ENCODE data around the gene WNT7A.

The WNT7A gene

DNA sequence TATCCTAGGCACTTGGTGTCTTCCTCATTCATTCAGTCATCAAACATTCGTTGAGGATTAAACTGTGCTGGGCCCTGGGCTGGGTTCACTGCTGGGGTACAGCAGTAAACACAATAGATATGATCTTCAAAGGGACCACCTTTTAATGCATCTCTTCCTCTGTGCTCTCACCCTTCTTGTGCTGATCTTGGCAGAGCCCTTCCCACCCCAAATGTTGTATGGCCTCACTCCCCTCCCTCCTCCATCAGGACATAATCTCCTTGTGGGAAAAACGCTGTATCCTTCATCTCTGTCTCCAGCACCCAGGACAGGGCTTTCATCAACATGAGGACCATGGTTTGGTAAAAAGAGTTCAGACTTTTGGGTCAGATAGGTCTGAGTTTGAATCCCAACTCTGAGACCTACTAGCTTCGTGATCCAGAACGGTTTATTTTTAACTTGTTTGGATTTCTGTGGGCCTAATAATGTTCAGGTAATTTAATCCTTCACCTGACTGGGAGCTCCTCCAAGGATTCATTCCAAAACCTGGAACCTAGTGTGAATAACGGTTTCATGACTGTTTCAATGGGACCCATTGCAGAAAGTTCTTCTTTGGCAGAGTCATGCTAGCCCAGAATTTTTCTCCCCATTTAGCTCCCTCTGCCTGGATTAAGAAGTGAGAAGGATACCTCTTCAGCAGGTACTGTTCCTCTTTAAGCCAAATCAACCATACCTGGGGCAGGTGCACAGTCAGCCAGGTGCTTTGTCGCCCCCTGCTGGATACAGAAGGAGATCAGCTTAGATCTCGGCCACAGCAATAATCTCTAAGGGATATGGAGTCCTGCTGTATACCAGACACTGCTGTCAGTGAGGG is 5.2 kb upstream of the WNT7A start:
- no peak for DNase-seq (ENCODE audit: low spot score)

DNA sequence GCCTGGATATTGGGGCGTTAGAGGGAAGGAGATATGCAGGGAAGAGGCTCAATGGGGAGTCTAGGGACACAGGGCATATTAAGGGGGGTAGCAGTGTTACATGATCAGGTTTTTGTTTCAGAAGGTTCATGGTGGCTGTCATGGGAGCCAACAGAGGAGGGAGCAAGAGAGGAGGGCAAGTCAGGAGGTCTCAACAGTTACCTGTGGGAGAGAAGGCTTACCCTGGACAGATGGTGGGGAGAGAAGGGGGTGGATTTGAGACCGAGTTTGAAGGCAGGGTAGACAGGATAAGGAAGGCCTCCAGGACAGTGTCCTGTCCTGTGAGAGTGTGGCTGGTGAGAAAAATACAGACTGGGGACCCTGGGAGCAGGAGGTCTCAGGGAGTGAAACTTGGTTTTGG is 3.8 kb upstream of the WNT7A start:
- no peak for DNase-seq (ENCODE audit: low spot score)

DNA sequence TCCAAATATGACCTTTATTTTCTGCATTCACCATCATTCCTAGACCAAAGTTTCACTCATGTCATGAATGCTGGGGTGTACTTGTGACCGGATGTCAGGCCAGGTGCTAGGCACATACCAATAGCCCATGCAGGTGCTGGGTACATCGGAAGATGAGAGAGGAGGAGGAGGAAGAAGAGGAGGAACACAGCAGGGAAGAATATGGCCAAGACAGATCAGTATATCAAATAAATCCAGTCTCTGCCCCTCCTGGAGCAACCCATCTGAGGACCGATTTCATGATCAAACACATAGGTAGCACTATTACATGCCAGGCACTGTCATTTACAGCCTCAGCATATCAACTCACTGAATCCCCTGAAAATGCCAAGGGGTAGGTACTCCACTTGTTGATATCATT is 3.0 kb upstream of the WNT7A start:
- DNase-seq (ENCODE audit: low spot score) = no peak

DNA sequence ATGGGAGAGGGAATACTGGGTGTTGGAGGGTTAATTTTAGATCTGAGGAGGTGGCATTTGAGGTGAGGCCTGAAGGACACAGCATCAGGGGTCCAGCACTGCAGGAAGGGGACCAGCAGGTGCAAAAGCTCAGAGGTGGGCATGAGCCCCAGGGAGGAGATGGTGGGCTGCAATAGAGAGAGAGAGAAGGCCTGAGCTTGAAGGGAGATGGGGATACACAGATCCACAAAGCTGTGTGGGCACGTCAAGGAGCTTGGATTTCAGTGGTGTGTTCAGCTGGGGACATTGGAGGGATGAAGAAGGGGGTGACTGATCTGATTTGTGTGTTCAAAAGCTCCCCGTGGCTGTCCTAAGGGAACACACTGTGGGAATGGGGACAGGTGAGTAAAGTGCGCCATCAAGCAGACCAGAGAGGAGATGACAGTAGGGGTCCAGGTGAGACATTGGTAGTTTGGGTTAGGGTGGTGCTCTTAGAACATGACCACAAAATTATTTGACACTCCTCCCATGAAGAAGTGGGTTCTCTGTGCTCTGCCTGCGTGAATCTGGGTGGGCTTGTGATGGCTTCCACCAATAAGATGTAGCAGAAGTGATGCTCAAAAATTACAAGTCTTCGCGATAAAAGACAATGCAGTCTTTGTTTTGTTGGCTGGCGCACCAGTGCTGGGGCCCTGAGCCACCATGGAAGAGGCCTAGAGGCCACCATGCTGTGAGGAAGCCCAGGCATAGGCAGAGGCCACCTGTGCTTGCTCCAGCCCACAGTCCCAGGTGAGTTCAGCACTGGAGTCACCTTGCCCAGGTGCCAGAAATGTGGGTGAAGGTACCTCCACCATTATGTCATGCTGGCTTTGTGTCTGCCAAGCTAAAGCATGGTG is 1.9 kb upstream of the WNT7A start:
- no peak for DNase-seq (ENCODE audit: low spot score)

DNA sequence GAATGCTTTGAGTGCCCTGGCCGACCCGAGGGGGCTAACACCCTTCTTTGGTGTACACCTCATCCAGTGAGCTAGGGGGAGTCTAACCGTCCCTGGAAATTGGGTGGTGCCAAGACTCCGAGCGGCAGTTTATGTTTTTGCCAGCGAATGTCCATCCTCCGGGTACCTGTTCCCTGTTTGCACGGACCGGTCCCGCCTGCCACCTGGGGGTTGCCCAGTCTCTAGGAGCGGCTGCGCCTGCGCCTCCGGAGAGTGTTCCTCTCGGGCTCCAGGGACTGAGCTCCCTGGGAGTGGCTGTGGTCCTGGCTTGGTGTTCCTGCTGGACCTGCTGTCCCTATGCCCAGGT is 913 bp upstream of the WNT7A start:
- no peak for DNase-seq (ENCODE audit: low spot score)

DNA sequence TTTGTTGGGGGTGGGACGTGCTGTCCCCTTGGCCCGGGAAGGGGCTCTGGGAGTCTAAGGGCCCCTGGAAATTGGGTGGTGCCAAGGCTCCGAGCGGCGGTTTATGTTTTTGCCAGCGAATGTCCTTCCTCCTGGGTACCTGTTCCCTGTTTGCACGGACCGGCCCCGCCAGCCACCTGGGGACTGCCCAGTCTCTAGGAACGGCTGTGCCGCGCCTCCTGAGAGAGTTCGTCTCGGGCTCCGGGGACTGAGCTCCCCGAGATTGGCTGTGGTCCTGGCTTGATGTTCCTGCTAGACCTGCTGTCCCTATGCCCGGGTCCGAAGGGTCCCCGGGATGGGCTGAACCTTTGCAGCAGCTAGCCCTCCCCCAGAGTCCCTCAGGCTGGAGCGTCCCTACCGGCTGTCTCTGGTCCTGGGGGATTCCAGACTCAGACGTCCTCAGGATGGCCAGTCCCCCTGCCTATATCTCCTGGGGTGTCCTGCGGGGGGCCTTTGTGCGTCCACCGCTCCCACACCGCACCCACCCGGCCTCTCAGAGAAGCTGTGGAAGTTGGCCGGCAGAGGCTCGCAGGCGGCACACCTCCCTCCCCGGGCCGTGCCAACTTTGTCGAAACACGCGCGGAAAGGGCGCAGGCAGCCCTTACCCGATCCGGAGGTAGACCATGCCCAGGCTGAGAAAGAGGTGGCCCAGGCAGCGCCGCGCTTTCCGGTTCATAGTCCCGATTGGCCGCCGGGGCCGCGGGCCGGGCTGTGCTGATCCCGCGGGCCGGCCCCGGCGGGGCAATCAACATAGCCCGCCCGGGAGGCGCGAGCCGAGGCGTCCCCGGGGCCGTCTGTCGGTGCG is 547 bp downstream of the WNT7A start:
- DNase-seq (ENCODE audit: low spot score) = no peak

DNA sequence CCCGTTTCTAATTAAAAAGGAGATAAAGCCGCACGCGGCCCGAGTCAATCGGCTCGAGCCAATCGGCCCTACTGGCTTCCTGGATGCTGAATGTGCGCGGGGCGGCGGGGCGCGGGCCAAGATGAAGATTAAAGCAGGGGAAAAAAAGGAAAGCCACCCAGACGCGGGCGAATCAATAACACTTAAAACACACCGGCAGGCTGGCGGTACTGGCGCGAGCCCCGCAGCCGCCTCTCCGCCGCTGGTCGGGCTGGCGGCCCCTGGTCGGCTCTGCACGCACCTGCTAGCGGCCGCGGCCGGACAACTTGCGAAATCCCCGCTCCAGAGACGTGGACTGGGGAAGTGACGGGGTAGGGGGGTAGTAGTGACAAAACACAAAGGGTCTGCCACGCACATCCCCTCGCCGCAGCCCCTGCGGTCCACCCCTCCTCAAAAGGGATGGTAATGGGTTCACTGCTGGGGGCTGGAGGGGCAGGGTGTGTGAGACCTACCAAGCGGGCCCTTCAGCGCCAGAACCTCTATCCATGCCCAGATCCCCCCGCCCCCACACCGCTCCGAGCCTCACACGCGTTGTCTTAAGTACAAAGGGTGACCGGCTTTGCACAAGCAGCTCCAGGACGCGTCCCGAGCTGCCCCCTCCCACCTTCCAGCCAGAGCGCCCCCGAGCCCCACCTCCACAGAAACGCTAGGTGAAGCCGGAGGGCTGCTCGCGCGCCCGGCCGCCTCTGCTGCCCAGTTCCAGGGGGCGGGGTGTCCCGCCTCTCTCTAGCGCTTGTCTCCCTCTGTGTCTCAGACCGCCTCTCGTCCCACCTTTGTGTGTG is 1.4 kb downstream of the WNT7A start:
- no peak for DNase-seq (ENCODE audit: low spot score)

DNA sequence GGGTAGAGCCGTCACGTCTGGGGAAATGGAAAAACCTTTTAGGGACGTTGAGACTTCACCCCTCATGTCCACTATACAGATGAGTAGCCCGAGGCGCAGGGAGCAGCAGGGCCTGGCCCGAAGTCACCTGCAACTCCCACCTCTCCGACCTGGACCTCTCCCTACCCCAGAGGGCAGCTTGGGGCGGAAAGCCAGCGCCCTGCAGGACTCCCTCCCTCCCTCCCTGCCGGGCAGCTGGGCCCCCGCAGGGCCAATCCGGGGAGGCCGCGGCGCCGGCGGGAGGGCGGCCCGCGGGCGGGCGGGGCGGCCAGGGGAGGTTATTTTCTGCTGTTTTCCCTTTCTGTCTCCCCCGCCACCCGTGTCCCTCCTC is 2.0 kb downstream of the WNT7A start:
- DNase-seq (ENCODE audit: low spot score) = no peak

DNA sequence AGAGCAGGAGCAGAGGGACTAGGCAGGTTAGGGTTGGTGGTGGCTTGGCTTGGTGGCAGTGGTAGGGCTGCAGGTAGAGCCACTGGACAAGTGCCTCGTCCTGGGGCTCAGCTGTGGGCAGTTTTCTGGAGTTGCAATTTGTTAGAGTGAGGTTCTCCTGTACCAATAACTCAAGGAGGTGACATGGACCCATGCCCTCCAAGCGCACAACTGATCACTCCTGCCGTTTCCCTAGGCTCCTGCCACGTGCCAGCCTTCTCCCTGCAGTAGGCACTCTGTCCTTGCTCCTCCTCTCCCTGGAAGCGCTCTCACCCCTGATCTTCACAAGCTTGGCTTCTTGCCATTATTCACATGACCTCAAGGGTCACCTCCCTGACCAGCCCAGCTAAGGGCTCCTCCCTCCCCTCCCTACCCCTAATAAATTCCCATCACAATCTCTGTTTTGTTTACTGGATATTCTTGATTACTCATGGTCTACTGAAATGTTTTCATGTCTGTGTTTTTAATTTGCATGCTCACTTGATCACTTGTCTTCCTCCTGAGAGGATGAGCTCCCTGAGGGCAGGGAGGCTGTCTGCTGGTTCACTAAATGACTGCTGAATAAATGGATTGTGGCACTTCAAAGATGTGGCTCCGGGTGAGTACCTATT is 3.3 kb downstream of the WNT7A start:
- DNase-seq (ENCODE audit: low spot score) = no peak

DNA sequence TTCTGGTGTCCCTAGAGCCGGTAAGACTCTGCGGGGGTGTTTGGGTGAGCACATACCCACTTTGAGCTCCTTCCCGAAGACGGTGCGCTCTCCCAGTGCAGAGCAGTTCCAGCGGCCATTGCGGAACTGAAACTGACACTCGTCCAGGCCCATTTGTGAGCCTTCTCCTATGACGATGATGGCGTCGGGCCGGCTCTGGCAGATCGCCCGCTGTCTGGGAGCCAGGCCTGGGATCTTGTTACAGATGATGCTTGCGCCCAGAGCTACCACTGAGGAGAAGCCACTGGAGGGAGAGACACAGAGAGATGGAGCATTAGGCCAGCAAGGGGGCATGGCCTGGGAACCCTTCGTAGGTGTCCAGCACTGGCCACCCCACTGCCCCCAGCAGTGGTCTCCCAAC is 5.0 kb downstream of the WNT7A start:
- DNase-seq (ENCODE audit: low spot score) = no peak

DNA sequence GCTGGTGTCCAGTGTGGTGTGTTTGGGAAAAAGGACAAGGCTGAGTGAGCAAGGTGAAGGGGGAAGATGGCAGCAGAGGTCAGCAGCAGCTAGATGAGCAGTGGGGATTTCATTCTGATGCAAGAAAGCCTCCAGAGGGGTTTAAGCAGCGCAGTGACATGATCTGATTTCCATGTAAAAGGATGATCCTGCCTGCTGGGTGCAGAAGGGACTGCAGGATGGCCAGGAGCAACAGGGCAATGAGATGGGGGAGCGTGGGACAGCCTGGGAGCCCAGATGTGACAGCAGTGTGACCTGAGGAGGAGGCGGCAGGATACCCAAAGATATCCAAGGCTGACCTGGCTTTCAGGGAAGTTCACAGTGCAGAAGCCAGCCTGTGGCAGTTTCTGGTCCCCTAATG is 6.1 kb downstream of the WNT7A start:
- DNase-seq (ENCODE audit: low spot score) = no peak

DNA sequence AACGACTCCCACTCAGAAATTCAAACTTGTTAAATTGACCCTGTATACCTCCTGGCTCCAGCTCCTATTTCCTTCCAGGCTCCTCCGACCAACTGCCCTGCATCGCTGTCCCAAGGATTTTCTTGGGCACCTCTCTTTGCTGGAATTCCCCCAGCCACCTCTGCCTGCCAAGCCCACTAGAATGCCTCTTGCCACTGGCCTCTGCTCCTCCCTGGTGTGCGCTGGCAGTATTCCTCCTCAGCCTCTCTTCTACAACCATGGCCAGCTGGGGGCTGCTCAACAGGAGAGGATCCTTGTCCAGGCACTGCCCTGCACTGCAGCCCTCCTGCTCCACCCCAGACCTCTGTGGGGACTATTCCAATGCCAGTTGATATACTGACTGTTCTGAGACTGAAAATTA is 7.4 kb downstream of the WNT7A start:
- DNase-seq (ENCODE audit: low spot score) = no peak

DNA sequence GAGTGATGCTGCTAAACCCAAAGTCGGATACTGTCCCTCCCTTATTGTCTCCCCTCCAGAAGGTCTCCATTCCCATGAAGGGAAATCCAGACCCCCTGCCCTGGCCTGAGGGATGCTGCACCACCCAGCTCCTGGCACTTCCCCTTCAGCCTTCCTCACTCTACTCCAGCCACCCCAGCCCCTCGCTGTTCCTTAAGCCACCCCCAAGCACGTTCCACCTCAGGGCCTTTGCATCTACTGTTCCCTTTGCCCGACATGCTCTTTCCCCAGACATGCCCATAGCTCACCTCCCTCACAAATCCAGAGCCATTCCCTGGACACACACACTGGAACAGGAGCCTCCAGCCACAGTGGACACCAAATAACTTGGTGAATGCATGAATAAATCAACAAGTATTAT is 8.1 kb downstream of the WNT7A start:
- no peak for DNase-seq (ENCODE audit: low spot score)

DNA sequence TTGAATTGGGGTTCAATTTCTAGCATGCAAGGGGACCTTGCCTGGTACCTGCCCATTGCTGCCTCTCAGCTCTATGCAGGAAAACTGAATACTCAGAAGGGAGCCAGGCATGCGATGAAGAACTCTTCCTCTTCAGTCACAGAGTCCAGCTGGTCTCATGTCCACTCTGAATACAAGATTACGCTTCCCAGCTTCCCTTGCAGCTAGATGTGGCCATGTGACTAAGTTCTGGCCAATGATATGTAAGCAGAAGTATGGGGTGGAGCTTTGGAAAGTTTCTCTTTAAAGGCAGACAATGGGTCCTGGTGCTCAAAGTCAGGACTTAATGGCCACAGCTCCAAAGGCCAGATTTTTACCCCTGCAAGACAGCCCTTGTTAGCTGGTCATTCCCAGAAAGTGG is 9.0 kb downstream of the WNT7A start:
- DNase-seq (ENCODE audit: low spot score) = no peak

DNA sequence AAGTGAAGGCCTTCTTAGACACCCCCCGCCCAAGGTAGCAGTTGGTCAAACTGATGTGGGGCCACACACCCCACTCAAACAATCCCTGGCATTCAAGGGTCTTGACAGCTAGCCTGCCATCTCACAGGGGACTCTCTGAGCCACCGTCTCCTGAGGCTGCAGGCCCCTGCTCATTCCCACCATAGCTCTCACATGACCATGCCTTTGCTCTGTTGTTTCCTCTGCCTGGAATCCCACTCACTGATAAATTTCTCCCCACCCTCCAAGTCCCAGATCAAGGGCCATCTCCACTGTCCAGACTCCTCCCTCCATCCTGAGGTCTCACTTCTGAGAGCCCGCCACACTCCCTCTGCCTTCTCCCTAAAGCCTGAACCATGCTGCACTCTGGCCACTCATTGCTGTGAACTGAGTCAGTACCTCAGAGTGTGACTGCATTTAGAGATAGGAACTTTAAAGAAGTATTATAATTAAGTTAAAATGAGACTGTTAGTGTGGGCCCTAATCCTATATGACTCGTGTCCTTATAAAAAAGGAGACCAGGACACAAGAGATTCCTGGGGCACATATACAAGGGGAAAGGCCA is 10.0 kb downstream of the WNT7A start:
- no peak for DNase-seq (ENCODE audit: low spot score)

DNA sequence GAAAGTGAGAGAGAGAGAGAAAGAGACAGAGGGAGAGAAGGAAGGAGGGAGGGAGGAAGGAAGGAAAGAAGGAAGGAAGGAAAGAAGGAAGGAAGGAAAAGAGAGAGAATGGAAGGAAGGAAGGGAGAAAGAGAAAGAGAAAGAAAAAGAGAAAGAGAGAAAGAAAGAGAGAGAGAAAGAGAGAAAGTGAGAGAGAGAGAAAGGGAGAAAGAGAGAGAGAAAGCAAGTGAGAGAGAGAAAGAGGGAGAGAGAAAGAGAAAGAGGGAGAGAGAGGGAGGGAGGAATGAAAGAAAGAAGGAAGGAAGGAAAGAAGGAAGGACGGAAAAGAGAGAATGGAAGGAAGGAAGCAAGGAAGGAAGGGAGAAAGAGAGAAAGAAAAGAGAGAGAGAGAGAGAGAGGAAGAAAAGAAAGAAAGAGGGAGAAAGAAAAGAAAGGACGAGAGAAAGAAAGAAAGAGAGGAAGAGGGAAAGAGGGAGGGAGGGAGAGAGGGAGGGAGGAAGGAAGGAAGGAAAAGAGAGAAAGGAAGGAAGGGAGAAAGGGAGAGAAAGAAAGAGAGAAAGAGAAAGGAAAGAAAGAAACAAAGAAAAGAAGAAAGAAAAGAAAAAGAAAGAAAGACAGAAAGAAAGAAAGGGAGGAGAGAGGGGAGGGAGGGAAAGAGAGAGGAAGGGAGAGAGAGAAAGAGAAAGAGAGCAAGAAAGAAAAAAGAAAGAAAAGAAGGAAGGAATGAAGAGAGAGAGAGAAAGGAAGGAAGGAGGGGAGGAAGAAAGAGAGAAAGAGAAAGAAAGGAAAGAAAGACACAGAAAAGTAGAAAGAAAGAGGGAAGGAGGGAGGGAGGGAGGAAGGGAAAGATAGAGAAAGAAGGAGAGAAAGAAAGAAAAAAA is 10.8 kb downstream of the WNT7A start:
- DNase-seq (ENCODE audit: low spot score) = no peak

DNA sequence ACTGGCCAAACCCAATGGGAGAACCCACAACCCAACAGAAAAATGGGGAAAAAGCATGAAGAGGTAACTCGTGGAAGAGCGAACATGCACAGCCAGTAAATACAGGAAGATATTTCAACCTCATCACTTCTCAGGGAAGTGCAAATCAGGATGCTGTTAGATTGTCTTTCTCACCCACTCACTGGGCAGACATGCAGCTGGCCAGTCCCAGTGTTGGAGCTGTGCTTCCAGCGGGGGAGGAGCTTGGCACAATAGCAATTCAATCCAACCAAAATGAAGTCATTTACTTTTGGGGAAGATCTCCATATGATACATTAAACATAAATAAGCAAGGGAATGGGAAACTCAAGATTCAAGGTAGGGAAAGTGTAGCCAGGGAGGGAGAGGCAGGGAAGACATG is 12.1 kb downstream of the WNT7A start:
- no peak for DNase-seq (ENCODE audit: low spot score)

DNA sequence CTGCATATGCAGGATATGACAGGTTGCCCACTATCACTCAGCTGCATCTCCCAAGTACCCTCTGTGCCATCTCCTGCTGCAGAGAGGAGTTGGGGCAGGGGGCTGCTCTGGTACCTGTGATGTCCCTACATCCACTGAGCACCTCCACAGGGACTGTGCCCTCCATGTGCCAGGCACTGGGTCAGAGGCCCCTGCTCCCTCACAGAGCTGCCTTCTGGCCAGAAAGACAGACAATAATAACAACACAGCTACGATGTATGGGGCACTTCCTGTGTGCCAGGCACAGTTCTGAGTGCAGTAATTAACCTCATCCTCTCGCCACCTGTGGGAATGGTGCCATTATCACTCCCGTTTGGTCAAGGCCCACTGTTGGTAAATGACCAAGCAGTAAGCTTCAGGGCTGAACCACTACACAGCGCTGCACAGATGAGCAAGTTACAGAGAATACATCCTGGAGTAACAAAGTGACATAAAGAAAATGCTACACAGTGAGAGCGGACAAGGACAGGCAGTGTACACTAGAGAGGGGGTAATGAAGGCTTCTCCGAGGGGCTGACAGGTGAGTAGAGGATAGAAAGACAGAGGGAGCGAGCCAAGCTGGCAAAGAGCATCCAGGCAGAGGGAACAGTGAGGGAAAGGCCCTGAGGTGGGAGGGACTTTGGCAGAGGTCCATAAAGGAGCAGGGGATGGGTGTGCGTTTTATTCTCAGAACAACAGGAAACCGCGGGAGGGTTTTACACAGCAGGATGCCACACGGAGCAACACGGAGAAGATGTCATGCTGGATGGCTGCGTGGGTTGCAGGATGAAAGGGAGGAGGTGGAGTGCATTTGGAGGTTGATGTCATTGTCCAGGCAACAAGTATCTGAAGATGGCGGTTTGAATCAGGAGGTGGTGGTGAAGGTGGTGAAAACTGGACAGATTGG is 13.6 kb downstream of the WNT7A start:
- DNase-seq (ENCODE audit: low spot score) = no peak

DNA sequence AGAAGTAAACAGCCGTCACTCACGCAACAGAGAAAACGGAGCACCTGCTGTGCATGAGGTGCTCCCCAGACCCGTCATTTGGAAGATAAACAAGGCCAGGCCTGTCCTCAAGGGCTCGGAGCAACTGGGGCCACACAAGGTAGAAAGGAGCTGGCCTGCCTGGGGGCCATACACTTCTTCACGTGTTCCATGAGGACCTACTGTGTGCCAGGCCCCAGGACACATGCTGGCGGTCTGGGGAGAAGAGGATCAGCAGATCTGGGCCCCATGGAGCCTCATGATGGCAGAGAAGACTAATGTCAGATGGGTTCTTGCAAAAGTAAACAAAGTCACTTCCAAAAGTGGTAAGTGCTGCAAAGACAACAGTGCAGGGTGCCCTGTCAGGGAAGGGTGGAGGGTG is 14.3 kb downstream of the WNT7A start:
- no peak for DNase-seq (ENCODE audit: low spot score)

Measured in putamen (tissue), 1 donor.